AG04449 (cell line): ENCODE data around the gene COMMD7.
"Not testable (repeated sequence)": the region's sequence is repeated elsewhere in the genome, so short reads cannot be mapped to it uniquely, and the experiment has no call there.

ENCODE experiments used
- CTCF ChIA-PET: fragments of 350-600 bp; formaldehyde crosslinking; extraction: SDS; loops from one replicate; lab custom pipeline; 2021; ENCODE audit warnings: antibody characterized with exemption; lab: Yijun Ruan, JAX
- POLR2A ChIA-PET: fragments of 400-600, 350-600 bp; formaldehyde crosslinking; extraction: SDS; loops from one replicate; lab custom pipeline; 2020; ENCODE audit warnings: antibody characterized with exemption, inconsistent platforms; lab: Yijun Ruan, JAX
- DNase-seq: peaks from one replicate; pipeline ENCODE4 v3.0.0-alpha.2; 2010; ENCODE audit warnings: low read depth, low spot score
- H3K4me3 ChIP-seq: 2 replicates; pipeline ENCODE4 v1.5.1; 2011; ENCODE audit warnings: low read depth, mild to moderate bottlenecking, control low read depth, low read length
- TF ChIP-seq, protein P1 (sequence below): IDR thresholded peaks from one replicate; pipeline ENCODE4 v1.5.1; 2011; ENCODE audit warnings: mild to moderate bottlenecking, moderate library complexity, low read length, control low read depth, inconsistent platforms; ENCODE audit not compliant: insufficient read depth; ENCODE audit errors: missing control alignments

The COMMD7 gene

DNA sequence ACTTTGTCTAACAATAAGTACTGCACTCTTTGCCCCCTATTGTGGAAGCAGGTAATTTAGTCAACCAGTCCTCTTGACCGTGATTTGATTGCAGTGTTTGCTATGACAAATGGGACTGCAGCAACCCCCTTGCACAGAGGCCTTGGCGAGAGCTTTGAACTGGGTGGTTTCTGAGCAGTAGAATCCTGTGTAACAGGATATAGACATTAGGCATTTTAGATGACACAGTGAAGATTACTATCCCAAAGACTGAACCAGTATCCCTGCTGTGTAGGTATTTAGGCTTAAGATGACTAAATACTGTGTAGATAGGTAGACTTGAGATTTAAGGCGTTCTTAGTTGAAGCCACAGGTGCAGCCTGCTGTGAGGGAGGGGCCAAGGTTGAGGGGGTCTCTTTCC is 28.8 kb upstream of the COMMD7 start:
- no peak overlapping the region for H3K4me3 ChIP-seq
- CTCF ChIA-PET = interaction anchor here (1.3 kb wide), 1 partner anchor 98 kb away, joined by 3 read pairs; the partner anchor contains the start of gene C20orf203
- TF ChIP-seq, protein P1, sequence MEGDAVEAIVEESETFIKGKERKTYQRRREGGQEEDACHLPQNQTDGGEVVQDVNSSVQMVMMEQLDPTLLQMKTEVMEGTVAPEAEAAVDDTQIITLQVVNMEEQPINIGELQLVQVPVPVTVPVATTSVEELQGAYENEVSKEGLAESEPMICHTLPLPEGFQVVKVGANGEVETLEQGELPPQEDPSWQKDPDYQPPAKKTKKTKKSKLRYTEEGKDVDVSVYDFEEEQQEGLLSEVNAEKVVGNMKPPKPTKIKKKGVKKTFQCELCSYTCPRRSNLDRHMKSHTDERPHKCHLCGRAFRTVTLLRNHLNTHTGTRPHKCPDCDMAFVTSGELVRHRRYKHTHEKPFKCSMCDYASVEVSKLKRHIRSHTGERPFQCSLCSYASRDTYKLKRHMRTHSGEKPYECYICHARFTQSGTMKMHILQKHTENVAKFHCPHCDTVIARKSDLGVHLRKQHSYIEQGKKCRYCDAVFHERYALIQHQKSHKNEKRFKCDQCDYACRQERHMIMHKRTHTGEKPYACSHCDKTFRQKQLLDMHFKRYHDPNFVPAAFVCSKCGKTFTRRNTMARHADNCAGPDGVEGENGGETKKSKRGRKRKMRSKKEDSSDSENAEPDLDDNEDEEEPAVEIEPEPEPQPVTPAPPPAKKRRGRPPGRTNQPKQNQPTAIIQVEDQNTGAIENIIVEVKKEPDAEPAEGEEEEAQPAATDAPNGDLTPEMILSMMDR = no peak
- POLR2A ChIA-PET = no interaction called here
- DNase-seq = no peak

DNA sequence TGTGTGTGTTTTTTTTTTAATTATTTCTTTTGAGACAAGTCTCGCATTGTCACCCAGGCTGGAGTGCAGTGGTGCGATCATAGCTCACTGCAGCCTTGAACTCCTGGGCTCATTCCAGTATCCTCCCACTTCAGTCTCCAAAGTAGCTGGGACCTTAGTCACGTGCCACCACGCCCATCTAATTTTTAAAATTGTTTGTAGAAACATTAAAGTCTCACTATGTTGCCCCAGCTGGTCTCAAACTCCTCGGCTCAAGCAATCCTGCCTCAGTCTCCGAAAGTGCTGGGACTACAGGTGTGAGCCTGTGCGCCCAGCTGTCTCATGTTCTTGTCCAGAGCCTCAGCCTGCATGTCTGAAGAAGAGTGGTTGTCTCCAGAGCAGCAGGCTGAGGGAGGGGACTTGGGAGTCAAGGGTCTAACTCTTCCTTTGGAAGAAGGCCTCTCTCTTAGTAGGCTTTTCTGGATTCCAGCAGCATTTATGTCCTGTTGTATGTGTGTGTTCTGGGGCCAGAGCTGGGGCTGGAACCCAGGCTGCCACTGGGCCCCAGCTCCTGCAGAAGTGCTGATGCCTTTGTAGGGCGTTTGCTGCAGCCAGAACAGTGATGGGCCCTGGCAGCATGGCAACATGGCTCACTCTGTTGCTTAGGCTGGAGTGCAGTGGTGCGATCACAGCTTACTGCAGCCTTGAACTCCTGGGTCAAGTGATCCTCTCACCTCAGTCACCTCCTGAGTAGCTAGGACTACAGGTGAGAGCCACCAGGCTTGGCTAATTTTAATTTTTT is 24.3 kb upstream of the COMMD7 start:
- ChIA-PET CTCF (interaction anchor here (1.0 to 8.8 kb wide), 3 partner anchors 10 to 93 kb away, joined by 3 to 132 read pairs (median 5); partner anchors contain the start of gene C20orf203), POLR2A (interaction anchor here (0.7 kb wide), 1 partner anchor 27 kb away, joined by 6 read pairs; no protein-coding TSS in a partner anchor)

DNA sequence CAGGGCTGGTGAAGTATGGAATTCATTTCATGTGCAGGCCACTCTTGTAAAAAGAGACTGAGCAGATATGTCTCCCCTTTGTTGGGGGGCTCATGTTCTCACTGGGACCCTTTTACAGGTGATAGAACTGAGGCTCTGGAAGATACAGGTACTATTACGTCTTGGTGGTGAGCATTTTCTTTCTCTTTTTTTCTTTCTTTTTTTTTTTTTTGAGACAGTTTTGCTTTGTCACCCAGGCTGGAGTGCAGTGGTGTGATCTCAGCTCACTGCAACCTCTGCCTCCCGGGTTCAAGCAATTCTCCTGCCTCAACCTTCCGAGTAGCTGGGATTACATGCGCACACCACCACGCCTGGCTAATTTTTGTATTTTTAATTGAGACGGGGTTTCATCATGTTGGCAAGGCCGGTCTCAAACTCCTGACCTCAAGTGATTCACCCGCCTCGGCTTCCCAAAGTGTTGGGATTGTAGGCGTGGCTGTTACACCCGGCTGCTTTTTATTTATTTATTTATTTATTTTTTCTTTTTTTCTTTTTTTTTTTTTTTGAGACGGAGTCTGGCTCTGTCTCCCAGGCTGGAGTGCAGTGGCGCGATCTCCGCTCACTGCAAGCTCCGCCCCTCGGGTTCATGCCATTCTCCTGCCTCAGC is 22.1 kb upstream of the COMMD7 start:
- H3K4me3 ChIP-seq, POLR2A ChIA-PET, DNase-seq: not testable (repeated sequence)
- CTCF ChIA-PET = interaction anchor here (1.0 to 8.8 kb wide), 5 partner anchors 8 to 91 kb away, joined by 3 to 132 read pairs (median 3); partner anchors contain the start of gene C20orf203

More for the DNA sequence above, 24.3 kb upstream of the COMMD7 start:
- TF ChIP-seq, protein P1 = no peak
- H3K4me3 ChIP-seq = no peak overlapping the region
- DNase-seq = no peak

DNA sequence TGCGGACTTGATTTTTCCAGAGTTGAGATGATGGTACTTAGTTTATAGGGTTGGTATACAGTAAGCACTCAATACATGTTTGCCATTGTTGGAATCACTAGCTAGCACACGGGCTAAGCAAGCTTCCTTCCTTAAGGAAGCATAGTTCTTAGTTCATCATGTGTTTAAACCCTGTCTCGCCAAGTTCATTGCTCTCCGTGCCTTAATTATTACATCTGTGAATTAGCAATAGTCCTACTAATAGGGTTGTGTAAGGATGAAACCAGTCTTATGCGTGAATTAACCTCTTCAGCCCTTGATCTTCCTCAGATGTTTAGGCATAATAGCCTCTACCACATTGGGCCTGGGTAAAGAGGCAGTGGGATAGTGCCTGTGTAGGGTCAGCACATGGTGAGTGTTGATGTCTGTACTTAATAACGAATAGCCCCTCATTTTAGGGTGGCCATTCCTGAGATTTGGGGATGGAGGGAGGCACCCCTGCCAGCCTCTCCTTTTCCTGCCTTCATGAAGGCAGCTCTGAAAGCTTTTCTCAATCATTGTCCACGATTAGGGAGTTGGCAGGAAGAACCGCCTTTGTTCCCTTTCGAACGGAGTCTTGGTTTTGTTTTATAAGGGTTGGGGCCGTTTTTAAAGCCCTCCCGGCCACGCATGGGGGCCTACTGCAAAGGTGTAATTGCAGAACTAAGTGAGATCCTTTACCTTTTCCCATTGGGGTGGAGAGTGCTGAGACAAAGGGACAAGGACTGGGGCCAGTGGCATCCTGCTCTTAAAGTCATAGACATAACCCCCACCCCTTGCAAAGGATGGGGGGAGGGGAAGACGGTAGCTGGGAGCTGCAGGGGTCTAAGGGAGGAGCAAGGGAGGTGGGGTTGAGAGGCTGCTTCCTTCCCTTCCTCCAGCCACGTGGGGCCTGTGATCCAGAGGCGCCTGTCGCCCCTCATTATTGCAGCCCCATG is 21.0 kb upstream of the COMMD7 start:
- CTCF ChIA-PET = interaction anchor here (0.7 to 8.8 kb wide), 7 partner anchors 9 to 90 kb away, joined by 3 to 132 read pairs (median 10); partner anchors contain the start of genes C20orf203 and COMMD7
- POLR2A ChIA-PET = interaction anchor here (0.6 to 1.0 kb wide), 3 partner anchors 18 to 1049 kb away, joined by 3 to 4 read pairs (median 3); no protein-coding TSS in a partner anchor
- TF ChIP-seq, protein P1 = no peak
- H3K4me3 ChIP-seq = peak overlapping the region; percentile 75
- DNase-seq = no peak

DNA sequence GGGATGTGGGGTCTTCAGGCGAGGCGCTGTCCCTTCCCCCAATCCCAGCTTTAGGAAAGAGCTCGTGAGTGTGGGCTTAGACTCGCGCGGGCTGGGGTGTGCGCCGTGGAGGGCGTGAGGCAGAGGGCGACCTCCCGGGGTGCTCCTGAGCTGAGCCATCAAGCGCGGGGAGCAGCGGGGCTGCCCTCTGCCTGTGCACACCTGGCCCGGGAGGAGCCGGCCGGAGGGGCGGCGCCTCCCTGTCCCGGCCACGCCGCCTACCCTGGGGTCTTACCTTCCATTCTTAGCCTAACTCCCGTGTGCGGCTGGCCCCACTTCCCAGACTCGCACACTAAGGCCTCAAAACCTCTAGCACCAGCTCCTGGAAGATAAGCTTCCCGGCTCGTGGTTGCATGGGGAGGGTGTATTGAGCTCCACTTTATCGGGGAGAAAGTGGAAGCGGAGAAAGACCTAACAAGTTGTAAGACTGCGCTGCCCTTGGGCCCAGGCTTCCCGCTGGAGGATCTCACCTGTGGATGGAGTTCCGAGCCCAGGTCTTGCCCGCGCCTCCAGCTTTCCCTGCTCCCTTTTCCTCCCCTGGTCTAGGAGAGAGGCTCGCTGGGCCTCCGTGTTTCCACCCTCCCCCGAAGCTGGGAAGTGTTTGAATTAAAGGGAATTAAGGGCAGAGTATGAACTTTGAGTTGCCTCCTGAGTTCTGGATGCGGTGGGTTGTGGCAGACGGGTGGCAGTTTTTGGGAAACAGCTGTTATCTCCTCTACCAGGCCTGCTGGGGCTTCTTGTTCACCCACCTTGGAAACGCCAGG is 20.1 kb upstream of the COMMD7 start:
- ChIA-PET POLR2A (interaction anchor here (0.6 to 1.6 kb wide), 7 partner anchors 13 to 1050 kb away, joined by 3 to 9 read pairs (median 3); partner anchors contain the start of gene COMMD7), CTCF (interaction anchor here (0.7 to 8.8 kb wide), 9 partner anchors 10 to 89 kb away, joined by 3 to 132 read pairs (median 5); partner anchors contain the start of genes C20orf203 and COMMD7)
- peak overlapping the region; percentile 75 for H3K4me3 ChIP-seq
- TF ChIP-seq, protein P1 = no peak
- DNase-seq = no peak
